HUES6 (cell line): ENCODE data around the gene SSH2.
"Not testable (repeated sequence)": the region's sequence is repeated elsewhere in the genome, so short reads cannot be mapped to it uniquely, and the experiment has no call there.

ENCODE experiments used
- H3K27ac ChIP-seq: 2 replicates; pipeline ENCODE4 v1.7.0; 2013; ENCODE audit warnings: low read depth, mild to moderate bottlenecking, low read length, inconsistent platforms
- H3K27me3 ChIP-seq: 2 replicates; pipeline ENCODE4 v1.6.1; 2013; ENCODE audit warnings: low read length; ENCODE audit not compliant: control insufficient read depth, insufficient read depth
- H3K36me3 ChIP-seq: 2 replicates; pipeline ENCODE4 v1.6.1; 2013; ENCODE audit warnings: low read length; ENCODE audit not compliant: control insufficient read depth, insufficient read depth
- H3K4me1 ChIP-seq: 2 replicates; pipeline ENCODE4 v1.6.1; 2013; ENCODE audit warnings: low read length; ENCODE audit not compliant: control insufficient read depth, insufficient read depth
- H3K4me3 ChIP-seq: 2 replicates; pipeline ENCODE4 v1.5.1; 2013; ENCODE audit warnings: low read depth, low read length
- H3K9ac ChIP-seq: one replicate; pipeline ENCODE4 v1.6.1; 2013; ENCODE audit warnings: mild to moderate bottlenecking, low read length
- H3K9me3 ChIP-seq: 2 replicates; pipeline ENCODE4 v1.6.1; 2013; ENCODE audit warnings: low read depth, low read length; ENCODE audit not compliant: control insufficient read depth, insufficient read depth

SSH2 gene

DNA sequence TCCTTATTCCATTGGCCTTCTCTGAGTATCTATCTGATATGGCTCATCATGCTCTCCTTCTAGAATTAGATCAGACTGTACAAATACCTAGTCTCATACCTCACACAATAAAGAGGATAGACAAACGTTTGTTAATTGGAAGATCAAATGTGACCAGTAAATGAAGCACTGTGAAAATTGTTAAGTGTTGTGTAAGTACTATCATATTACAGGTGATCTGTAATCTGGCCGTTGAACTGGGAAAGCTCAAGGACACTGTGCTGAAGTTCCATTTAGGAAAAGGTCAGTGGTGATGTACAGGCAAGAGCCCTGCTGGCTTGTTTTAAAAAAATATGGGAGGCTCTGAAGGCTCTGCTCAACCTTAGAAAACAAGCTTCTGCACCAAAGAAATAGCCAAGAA, 268.8 kb downstream of the SSH2 start:
- Histone ChIP-seq H3K27me3 (no peaks in the 10 kb centered on the region), H3K4me1 (peaks cover 8% of the 10 kb centered on the region), H3K4me3 (no peak overlapping the region), H3K9ac (no peak overlapping the region), H3K9me3 (no peaks in the 10 kb centered on the region), H3K36me3 (no peaks in the 10 kb centered on the region), H3K27ac (no peak overlapping the region)

DNA sequence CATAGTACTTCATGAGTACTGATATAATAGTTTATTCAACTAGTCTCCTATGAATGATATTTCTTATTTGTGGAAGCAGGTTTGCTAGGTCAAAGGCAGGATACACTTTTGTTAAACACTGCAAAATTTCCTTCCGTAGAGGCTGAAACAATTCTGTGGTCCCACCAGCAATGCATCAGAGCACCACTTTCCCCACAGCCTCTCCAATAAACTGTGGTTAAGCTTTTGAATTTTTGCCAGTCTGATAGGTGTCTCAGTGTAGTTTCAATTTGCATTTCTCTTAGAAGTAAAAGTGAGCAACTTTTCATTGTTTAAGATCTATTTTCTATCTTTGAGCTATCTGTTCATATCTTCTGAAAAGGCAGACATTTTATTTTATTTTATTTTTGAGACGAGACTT, 270.9 kb downstream of the SSH2 start:
- no peak overlapping the region for H3K27ac ChIP-seq
- H3K4me1 ChIP-seq, result peaks cover 8% of the 10 kb centered on the region
- H3K27me3 ChIP-seq, result no peaks in the 10 kb centered on the region
- H3K9ac ChIP-seq, result no peak overlapping the region
- no peak overlapping the region for H3K4me3 ChIP-seq
- H3K9me3 ChIP-seq, result no peaks in the 10 kb centered on the region
- H3K36me3 ChIP-seq, result no peaks in the 10 kb centered on the region

DNA sequence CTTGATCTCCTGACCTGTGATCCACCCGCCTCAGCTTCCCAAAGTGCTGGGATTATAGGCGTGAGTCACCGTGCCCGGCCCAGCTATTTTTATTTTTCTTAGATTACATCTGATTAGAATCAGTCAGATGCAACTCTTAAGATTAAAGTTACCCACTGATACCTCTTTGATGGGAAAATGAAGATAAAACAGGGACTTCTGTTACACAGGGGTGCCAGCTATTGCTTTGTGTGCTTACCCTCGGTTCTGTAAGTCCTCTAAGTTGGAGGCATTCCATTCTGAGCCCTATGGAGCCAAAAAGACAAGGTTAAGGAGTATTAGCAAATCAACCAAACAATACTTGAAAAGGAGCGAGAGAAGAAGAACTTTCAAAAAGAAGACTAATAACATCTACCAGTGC, 274.7 kb downstream of the SSH2 start:
- H3K36me3 ChIP-seq, result no peaks in the 10 kb centered on the region
- no peaks in the 10 kb centered on the region for H3K4me1 ChIP-seq
- no peak overlapping the region for H3K4me3 ChIP-seq
- H3K27ac ChIP-seq, result no peak overlapping the region
- no peaks in the 10 kb centered on the region for H3K9me3 ChIP-seq
- no peak overlapping the region for H3K9ac ChIP-seq
- no peaks in the 10 kb centered on the region for H3K27me3 ChIP-seq

DNA sequence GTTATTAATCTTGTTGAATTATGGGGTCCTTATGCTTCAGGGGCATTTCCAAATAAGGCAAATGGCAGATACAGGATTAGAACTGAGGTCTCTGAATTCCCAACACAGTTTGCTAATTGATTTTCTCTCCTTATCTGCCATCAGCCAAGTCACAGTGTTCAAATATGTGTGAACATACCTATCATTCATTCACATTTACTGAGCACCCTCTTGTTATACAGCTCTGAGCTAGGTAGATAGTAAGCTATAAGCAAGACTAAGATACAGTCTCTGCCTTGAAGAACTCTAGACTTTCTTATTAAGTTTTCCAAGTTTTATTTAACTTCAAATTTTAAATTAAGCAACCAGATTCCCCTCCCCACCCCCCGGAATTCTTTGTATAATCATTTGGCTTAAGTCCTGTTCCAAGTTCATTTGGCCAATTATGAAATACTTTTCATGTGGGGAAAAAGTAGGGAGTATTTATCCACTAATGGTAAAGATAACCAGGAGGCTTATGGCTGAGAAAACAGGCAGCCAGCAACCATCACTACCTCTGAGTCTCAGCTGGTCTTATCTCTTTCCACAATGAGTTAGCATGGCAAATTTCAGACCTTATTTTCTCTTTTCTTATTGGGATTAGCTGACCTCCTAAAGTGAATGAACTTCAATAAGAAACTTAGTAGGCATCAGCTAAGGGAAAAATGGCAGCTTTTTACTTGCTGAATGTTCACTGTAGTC, 275.9 kb downstream of the SSH2 start:
- Histone ChIP-seq H3K36me3 (no peaks in the 10 kb centered on the region), H3K9me3 (no peaks in the 10 kb centered on the region), H3K4me1 (no peaks in the 10 kb centered on the region), H3K9ac (no peak overlapping the region), H3K27me3 (no peaks in the 10 kb centered on the region), H3K4me3 (no peak overlapping the region), H3K27ac (no peak overlapping the region)

DNA sequence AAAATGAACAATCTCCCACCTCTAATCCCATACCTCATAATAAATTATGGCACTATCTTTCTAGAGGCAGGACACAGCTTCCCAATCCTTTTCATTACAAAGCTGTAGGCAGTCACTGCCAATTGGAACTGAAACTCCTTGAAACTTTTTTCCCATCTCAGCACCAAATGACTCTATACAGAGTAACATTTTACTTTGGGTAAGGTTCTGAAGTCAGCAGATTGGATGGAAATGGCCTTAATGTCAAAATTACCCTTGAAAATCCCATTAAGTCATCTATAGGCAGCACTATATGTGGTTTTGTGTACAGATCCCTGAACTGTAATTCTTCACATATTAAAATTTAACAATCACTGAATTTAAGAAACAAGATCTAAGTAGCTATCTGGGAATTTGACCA, 277.1 kb downstream of the SSH2 start:
- H3K9ac ChIP-seq, result no peak overlapping the region
- H3K27me3 ChIP-seq, result no peaks in the 10 kb centered on the region
- H3K36me3 ChIP-seq, result no peaks in the 10 kb centered on the region
- H3K9me3 ChIP-seq, result no peaks in the 10 kb centered on the region
- H3K4me3 ChIP-seq, result no peak overlapping the region
- no peak overlapping the region for H3K27ac ChIP-seq
- H3K4me1 ChIP-seq, result no peaks in the 10 kb centered on the region

DNA sequence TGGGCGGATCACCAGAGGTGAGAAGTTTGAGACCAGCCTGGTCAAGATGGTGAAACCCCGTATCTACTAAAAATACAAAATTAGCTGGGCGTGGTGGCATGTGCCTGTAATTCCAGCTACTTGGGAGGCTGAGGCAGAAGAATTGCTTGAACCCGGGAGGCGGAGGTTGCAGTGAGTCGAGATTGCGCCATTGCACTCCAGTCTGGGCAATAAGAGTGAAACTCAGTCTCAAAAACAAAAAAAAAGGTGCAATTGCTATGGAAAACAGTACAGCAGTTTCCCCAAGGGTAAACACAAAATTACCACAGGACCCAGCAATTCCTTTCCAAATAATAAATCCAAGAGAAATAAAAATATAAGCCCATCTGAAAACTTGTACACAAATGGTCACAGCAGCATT, 278.1 kb downstream of the SSH2 start:
- not testable (repeated sequence) for H3K27ac ChIP-seq, H3K4me3 ChIP-seq, H3K36me3 ChIP-seq, H3K9ac ChIP-seq, H3K4me1 ChIP-seq, H3K27me3 ChIP-seq, H3K9me3 ChIP-seq

DNA sequence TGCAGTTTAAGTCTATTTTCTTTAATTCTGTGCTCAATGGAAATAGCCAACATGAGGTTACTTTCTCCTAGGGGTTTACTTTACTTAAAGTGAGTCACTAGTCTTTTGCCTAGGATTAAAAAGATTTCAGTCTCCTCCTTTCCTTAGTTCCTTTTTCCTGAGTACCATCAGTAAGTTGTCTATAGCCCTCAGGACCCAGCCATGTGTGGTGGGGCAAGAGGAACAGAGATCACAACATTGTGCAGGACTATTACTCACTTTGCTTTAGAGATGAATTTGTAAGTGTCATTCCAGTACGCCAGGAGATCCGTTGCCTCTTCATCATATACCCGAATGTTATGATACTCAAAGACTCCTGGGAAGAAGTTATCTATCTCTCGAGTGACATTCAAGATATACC, 279.6 kb downstream of the SSH2 start:
- no peaks in the 10 kb centered on the region for H3K4me1 ChIP-seq

DNA sequence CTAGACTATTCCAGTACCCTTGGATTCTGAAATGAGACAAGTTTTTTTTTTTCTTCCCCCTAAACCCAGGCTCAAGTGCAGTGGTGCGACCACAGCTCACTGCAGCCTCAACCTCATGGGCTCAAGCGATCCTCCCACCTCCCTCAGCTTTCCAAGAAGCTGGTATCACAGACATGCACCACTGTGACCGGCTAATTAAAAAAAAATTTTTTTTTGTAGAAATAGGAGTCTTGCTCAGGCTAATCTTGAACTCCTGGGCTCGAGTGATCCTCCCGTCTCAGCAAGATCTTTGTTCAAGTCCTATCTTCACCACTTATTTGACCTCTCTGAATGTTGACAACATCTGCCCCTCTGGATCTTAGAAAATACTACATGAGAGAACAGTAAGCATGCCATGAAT, 280.7 kb downstream of the SSH2 start:
- Histone ChIP-seq H3K27ac (no peak overlapping the region), H3K27me3 (no peaks in the 10 kb centered on the region), H3K36me3 (no peaks in the 10 kb centered on the region), H3K9ac (no peak overlapping the region), H3K9me3 (no peaks in the 10 kb centered on the region), H3K4me3 (no peak overlapping the region), H3K4me1 (no peaks in the 10 kb centered on the region)

More for the DNA sequence above, 279.6 kb downstream of the SSH2 start:
- Histone ChIP-seq H3K9me3 (no peaks in the 10 kb centered on the region), H3K36me3 (no peaks in the 10 kb centered on the region), H3K9ac (no peak overlapping the region), H3K4me3 (no peak overlapping the region), H3K27me3 (no peaks in the 10 kb centered on the region), H3K27ac (no peak overlapping the region)

DNA sequence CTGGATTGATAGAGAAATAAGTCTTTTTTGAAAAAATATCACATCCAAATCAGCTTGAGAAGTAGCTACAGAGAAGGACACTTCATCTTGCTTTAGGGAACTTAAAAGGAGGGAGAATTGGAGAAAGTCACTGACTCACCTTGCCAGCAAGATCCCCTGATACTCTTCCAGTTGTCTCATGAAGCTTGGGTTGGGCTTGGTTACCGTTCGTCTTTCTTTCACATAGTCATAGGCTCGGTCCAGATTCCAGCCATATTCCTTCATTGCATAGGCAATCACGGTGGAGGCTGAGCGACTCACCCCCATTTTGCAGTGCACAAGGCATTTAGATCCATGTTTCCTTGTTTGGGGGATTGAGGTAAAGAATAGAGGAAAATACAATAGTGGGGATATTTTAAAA, 282.0 kb downstream of the SSH2 start:
- H3K4me1 ChIP-seq, result no peaks in the 10 kb centered on the region
- H3K9ac ChIP-seq, result no peak overlapping the region
- no peaks in the 10 kb centered on the region for H3K36me3 ChIP-seq
- H3K9me3 ChIP-seq, result no peaks in the 10 kb centered on the region
- no peak overlapping the region for H3K27ac ChIP-seq
- no peaks in the 10 kb centered on the region for H3K27me3 ChIP-seq
- H3K4me3 ChIP-seq, result no peak overlapping the region

DNA sequence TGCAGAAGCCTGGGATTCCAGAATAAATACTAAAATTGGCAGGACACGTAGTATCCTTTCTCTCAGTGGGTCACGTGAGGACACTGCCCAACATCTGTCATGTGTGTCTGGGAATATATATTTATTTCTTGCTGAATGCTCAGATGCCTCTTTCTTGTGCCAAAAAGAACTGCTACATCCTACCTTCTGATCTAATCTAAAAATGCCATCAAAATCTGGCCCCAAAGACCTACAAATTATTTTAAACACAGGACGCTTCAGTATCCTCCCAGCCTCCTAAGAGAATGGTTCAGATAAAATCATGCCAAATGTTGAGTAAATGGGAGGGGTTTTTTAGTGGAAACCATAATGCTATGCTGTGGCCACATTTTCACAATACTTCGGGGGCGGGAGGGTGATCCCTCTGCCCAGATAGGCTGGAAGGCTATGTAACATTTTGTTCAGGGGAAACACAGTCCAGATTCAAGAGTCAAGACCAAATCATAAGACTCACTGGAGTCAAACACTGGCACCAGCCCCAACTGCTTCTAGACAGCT, 284.4 kb downstream of the SSH2 start:
- Histone ChIP-seq H3K9ac (no peak overlapping the region), H3K27ac (no peak overlapping the region), H3K4me3 (no peak overlapping the region), H3K4me1 (peaks cover 8% of the 10 kb centered on the region; the same call in 1 of the 2 replicates), H3K36me3 (no peaks in the 10 kb centered on the region), H3K9me3 (no peaks in the 10 kb centered on the region), H3K27me3 (no peaks in the 10 kb centered on the region)

DNA sequence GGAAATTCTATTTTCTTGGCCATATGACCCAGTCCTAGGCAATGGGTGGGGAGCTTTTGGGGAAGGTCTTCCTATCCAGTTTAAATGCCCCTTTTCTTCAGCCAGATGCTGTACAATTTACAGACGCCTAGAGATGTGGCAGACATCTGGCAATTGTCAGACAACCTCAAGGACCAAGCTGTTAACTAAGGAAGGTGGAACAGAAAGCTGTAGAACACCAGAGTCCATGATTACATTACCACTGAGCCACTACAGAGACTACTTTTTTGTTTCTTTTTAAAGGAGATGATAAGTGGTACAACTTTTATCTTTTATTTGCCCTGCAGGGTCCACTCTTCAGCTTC, 286.2 kb downstream of the SSH2 start:
- no peak overlapping the region for H3K9ac ChIP-seq
- H3K4me1 ChIP-seq, result peaks cover 19% of the 10 kb centered on the region
- no peaks in the 10 kb centered on the region for H3K9me3 ChIP-seq
- no peaks in the 10 kb centered on the region for H3K36me3 ChIP-seq
- H3K27me3 ChIP-seq, result no peaks in the 10 kb centered on the region
- H3K27ac ChIP-seq, result no peak overlapping the region
- H3K4me3 ChIP-seq, result no peak overlapping the region
